GM08714 (cell line): ENCODE results near the gene ARID4A.
"Not testable (repeated sequence)": the region's sequence is repeated elsewhere in the genome, so short reads cannot be mapped to it uniquely, and the experiment has no call there.

Source experiments
- H3K4me3 ChIP-seq: fragments of 200-500 bp; sonication (Bioruptor generic); 2 replicates; pipeline ENCODE4 v1.5.1; 2014; ENCODE audit warnings: mild to moderate bottlenecking, low read length, inconsistent platforms
- ZNF274 ChIP-seq: IDR thresholded peaks from 2 replicates; pipeline ENCODE4 v1.6.1; 2012; ENCODE audit warnings: mild to moderate bottlenecking, low read depth, low read length

ARID4A gene, protein sequence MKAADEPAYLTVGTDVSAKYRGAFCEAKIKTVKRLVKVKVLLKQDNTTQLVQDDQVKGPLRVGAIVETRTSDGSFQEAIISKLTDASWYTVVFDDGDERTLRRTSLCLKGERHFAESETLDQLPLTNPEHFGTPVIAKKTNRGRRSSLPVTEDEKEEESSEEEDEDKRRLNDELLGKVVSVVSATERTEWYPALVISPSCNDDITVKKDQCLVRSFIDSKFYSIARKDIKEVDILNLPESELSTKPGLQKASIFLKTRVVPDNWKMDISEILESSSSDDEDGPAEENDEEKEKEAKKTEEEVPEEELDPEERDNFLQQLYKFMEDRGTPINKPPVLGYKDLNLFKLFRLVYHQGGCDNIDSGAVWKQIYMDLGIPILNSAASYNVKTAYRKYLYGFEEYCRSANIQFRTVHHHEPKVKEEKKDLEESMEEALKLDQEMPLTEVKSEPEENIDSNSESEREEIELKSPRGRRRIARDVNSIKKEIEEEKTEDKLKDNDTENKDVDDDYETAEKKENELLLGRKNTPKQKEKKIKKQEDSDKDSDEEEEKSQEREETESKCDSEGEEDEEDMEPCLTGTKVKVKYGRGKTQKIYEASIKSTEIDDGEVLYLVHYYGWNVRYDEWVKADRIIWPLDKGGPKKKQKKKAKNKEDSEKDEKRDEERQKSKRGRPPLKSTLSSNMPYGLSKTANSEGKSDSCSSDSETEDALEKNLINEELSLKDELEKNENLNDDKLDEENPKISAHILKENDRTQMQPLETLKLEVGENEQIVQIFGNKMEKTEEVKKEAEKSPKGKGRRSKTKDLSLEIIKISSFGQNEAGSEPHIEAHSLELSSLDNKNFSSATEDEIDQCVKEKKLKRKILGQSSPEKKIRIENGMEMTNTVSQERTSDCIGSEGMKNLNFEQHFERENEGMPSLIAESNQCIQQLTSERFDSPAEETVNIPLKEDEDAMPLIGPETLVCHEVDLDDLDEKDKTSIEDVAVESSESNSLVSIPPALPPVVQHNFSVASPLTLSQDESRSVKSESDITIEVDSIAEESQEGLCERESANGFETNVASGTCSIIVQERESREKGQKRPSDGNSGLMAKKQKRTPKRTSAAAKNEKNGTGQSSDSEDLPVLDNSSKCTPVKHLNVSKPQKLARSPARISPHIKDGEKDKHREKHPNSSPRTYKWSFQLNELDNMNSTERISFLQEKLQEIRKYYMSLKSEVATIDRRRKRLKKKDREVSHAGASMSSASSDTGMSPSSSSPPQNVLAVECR

GRCh38 chr14:58298477-58299400, at the start of gene ARID4A:
TSS of gene ARID4A (plus strand) at chr14:58298555. CDS start at chr14:58299855, 1,300 bp downstream.
- peak within 1 kb of the TSS; percentile 95 for H3K4me3 ChIP-seq
- TF ChIP-seq ZNF274, result no peak

DNA sequence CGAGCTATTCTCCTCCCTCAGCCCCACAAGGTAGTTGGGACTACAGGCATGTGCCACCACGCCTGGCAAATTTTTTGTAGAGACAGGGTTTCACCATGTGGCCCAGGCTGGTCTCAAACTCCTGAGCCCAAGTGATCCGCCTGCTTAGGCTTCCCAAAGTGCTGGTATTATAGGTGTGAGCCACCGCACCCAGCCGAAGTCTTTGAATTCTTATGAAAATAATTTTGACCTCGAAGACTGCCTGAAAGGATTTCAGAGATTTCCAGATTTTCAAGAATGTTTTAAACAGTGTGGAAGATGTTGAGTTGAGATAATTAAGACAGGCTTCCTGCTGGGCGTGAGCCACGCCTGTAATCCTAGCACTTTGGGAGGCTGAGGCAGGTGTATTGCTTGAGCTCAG, 48.7 kb upstream of the ARID4A start:
- TF ChIP-seq ZNF274, result no peak
- no peak overlapping the region for H3K4me3 ChIP-seq

DNA sequence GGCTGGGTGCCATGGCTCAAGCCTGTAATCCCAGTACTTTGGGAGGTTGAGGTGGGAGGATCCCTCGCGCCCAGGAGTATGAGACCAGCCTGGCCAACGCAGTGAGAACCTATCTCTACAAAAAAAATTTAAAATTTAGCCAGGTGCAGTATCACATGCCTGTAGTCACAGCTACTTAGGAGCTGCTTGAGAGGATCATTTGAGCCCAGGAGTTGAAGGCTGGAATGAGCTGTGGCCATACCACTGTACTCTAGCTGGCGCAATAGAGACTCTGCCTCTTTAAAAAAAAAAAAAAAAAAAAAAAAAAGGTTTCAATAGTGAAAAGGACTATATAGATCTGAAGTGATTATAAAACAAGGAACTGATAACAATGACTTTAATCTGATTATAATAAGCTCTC, 40.2 kb upstream of the ARID4A start:
- no peak overlapping the region for H3K4me3 ChIP-seq
- no peak for TF ChIP-seq ZNF274

DNA sequence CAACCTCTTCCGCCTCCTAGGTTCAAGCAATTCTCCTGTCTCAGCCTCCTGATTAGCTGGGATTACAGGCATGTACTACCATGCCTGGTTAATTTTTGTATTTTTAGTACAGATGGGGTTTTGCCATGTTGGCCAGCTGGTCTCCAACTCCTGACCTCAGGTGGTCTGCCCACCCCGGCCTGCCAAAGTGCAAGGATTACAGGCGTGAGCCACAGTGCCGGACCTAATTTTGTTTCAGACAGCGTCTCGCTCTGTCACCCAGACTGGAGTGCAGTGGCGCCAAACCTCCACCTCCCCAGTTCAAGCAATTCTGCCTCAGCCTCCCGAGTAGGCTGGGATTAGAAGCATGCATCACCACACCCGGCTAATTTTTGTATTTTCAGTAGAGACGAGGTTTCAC, 36.4 kb upstream of the ARID4A start:
- not testable (repeated sequence) for H3K4me3 ChIP-seq

DNA sequence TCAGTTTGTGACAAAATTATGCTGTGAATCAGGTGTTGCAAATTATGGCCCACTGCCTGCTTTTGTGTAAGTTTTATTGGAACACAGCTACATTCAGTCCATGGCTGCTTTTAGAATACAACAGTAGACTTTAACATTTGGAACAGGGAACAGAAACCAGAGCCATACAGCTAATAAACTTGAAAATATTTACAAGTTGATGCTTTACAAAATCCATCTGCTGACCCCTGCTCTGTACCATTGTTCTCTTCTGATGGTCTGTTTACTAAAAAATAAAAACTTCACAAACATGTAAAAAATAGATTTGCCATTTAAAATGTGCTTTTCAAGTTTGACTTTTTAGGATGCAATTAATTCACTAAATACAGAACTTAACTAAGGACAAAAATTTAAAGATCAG, 33.0 kb upstream of the ARID4A start:
- no peak for TF ChIP-seq ZNF274
- no peak overlapping the region for H3K4me3 ChIP-seq

GRCh38 chr14:58270628-58271027, 27.7 kb upstream of the ARID4A start:
- no peak for TF ChIP-seq ZNF274
- no peak overlapping the region for H3K4me3 ChIP-seq

DNA sequence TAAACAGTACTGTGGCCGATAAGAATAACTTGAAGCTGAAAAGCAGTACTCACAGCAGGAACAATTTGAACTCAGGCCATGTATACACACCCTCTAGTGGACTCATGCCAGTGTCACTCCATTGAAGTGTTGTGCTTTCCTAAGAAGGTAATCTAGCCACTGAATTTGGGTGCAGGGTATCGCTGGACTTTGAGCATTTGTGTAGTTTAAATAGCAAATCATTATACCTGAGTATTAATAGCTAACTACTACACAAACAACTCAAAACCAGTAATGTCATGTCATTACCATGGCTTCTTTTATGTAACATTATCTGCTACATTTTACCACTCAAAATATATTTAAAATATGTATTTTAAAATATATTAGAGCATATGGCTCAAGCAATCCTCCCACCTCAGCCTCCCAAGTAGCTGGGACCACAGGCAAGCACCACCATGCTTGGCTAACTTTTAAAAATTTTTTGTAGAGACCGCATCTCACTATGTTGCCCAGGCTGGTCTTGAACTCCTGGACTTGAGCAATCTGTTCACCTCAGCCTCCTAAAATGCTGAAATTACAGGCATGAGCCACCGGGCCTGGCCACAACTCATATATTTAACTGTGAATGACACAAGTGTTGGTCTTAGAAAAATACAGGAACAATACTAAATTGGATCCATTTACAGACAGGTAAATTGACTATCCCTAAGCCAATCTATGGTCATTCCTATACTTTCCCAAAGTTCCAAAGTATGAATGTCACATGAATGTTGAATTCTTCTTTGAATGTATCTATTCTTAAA, 25.6 kb upstream of the ARID4A start:
- H3K4me3 ChIP-seq, result no peak overlapping the region
- no peak for TF ChIP-seq ZNF274

- TF ChIP-seq ZNF274, result no peak
- H3K4me3 ChIP-seq, result no peak overlapping the region
Measured at GRCh38 chr14:58274881-58275280, 23.5 kb upstream of the ARID4A start.

DNA sequence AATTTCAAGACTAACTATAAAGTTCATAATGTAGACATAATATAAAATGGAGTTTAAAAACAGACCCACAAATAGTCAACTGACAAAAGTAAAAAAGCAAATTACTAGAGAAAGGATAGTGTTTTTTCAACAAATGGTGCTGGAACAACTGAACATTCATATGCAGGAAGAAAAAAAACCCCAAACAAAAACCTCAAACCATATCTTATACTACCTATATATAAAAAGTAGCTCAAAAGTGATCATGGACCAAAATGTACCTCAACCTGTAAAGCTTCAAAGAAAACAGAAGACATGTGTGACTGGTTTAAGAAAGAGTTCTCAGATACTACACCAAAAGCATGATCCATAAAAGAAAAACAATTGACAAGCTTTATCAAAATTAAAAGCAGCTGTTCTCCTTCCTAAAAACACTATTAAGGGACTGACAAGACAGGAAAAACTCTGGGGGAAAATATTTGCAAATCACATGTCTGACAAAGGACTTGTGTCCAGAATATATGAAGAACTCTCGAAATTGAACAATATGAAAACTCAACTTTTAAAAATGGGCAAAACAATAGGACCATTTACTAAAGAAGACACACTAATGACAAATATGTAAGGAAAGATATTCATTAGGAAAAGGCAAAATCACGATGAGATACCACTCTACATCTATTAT, 22.7 kb upstream of the ARID4A start:
- TF ChIP-seq ZNF274, result no peak

GRCh38 chr14:58276208-58276607, 22.1 kb upstream of the ARID4A start:
- no peak overlapping the region for H3K4me3 ChIP-seq
- TF ChIP-seq ZNF274, result no peak

More for the DNA sequence above, 22.7 kb upstream of the ARID4A start:
- no peak overlapping the region for H3K4me3 ChIP-seq

DNA sequence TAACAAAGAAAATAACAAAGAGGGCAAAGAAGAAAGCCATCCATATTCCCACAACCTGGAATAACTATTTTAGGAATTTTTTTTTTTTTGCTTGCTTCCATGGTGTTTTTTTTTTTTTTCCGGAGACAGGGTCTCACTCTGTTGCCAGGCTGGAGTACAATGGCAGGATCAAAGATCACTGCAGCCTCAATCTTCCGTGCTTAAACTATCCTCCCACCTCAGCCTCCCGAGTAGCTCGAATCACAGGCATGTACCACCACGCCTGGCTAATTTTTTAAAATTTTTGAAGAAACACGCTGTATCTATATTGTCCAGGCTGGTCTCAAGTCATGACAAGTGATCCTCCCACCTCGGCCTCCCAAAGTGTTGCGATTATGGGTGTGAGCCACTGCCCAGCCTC, 20.2 kb upstream of the ARID4A start:
- H3K4me3 ChIP-seq, result no peak overlapping the region
- TF ChIP-seq ZNF274, result no peak
